Non-pigmented ciliary epithelial cell (primary cell): Measurements from ENCODE around the gene LRP1B.
"Not testable (repeated sequence)": the region's sequence is repeated elsewhere in the genome, so short reads cannot be mapped to it uniquely, and the experiment has no call there.

ENCODE experiments used
- DNase-seq: peaks from one replicate; pipeline ENCODE4 v3.0.0-alpha.2; 2010; ENCODE audit warnings: low read depth

Gene LRP1B

GRCh38 chr2:142100970-142101369 lies 29.8 kb downstream of the LRP1B start:
- no peak for DNase-seq

GRCh38 chr2:142100139-142100873 lies 30.5 kb downstream of the LRP1B start:
- no peak for DNase-seq

GRCh38 chr2:142097711-142098110 lies 33.1 kb downstream of the LRP1B start:
- DNase-seq, result no peak

- DNase-seq, result no peak
Measured at GRCh38 chr2:142095647-142096046, 35.2 kb downstream of the LRP1B start.

GRCh38 chr2:142094233-142094632 lies 36.6 kb downstream of the LRP1B start:
- DNase-seq, result no peak

- DNase-seq, result no peak
Measured at GRCh38 chr2:142088058-142088568, 42.7 kb downstream of the LRP1B start.

- not testable (repeated sequence) for DNase-seq
Measured at GRCh38 chr2:142087585-142087984, 43.2 kb downstream of the LRP1B start.

GRCh38 chr2:142082368-142082767 lies 48.4 kb downstream of the LRP1B start:
- DNase-seq, result no peak

GRCh38 chr2:142076317-142076716 lies 54.5 kb downstream of the LRP1B start:
- DNase-seq, result no peak

- no peak for DNase-seq
Measured at GRCh38 chr2:142075826-142076225, 55.0 kb downstream of the LRP1B start.

GRCh38 chr2:142069251-142069888 lies 61.4 kb downstream of the LRP1B start:
- no peak for DNase-seq

- DNase-seq, result no peak
Measured at GRCh38 chr2:142065700-142066099, 65.1 kb downstream of the LRP1B start.

GRCh38 chr2:142065156-142065555 lies 65.7 kb downstream of the LRP1B start:
- DNase-seq, result no peak

- DNase-seq, result no peak
Measured at GRCh38 chr2:142061733-142062132, 69.1 kb downstream of the LRP1B start.

- DNase-seq, result no peak
Measured at GRCh38 chr2:142058149-142058548, 72.7 kb downstream of the LRP1B start.

GRCh38 chr2:142056784-142057183 lies 74.0 kb downstream of the LRP1B start:
- no peak for DNase-seq

- no peak for DNase-seq
Measured at GRCh38 chr2:142052220-142052863, 78.5 kb downstream of the LRP1B start.

- DNase-seq, result no peak
Measured at GRCh38 chr2:142048581-142048980, 82.2 kb downstream of the LRP1B start.

GRCh38 chr2:142045641-142046040 lies 85.2 kb downstream of the LRP1B start:
- no peak for DNase-seq

GRCh38 chr2:142044197-142044596 lies 86.6 kb downstream of the LRP1B start:
- DNase-seq, result no peak

GRCh38 chr2:142042536-142043199 lies 88.1 kb downstream of the LRP1B start:
- DNase-seq, result no peak

- DNase-seq, result no peak
Measured at GRCh38 chr2:142041996-142042395, 88.8 kb downstream of the LRP1B start.

- no peak for DNase-seq
Measured at GRCh38 chr2:142041105-142041504, 89.7 kb downstream of the LRP1B start.
